Loucy (cell line): Measurements from ENCODE around the gene ADISSP.
A peak's percentile ranks its signal among the peaks of the same experiment; 100 is the strongest.

ENCODE experiments used
- H2AFZ ChIP-seq: fragments of 200-600 bp; sonication (generic); 2 replicates; pipeline ENCODE4 v1.6.0; 2016; ENCODE audit warnings: antibody characterized with exemption, mild to moderate bottlenecking, low read length, moderate library complexity
- H3F3A ChIP-seq: fragments of 200-600 bp; 2 replicates; pipeline ENCODE4 v1.6.0; 2016; ENCODE audit warnings: antibody characterized with exemption, low read depth, mild to moderate bottlenecking
- H3K27me3 ChIP-seq: fragments of 200-600 bp; sonication (generic); 2 replicates; pipeline ENCODE4 v1.6.1; 2014; ENCODE audit warnings: low read length, mild to moderate bottlenecking; ENCODE audit not compliant: insufficient read depth, poor library complexity, severe bottlenecking
- H3K36me3 ChIP-seq: fragments of 200-600 bp; sonication (generic); 2 replicates; pipeline ENCODE4 v1.6.1; 2016; ENCODE audit warnings: low read length; ENCODE audit not compliant: insufficient read depth
- H3K4me1 ChIP-seq: fragments of 200-600 bp; sonication (generic); 2 replicates; pipeline ENCODE4 v1.5.1; 2014; ENCODE audit warnings: low read length, mild to moderate bottlenecking; ENCODE audit not compliant: insufficient read depth, poor library complexity, severe bottlenecking
- H3K4me2 ChIP-seq: fragments of 200-600 bp; sonication (generic); 2 replicates; pipeline ENCODE4 v1.6.0; 2014; ENCODE audit warnings: antibody characterized with exemption, low read length, low read depth, mild to moderate bottlenecking; ENCODE audit not compliant: poor library complexity, severe bottlenecking
- H3K4me3 ChIP-seq: fragments of 200-600 bp; sonication (generic); 2 replicates; pipeline ENCODE4 v1.5.1; 2014; ENCODE audit warnings: low read length, mild to moderate bottlenecking, mixed read lengths; ENCODE audit not compliant: poor library complexity, severe bottlenecking
- H3K79me2 ChIP-seq: fragments of 200-600 bp; sonication (generic); 2 replicates; pipeline ENCODE4 v1.6.1; 2014; ENCODE audit warnings: low read length; ENCODE audit not compliant: insufficient read depth
- H3K9ac ChIP-seq: fragments of 200-600 bp; sonication (generic); 2 replicates; pipeline ENCODE4 v1.6.0; 2014; ENCODE audit warnings: mild to moderate bottlenecking, low read depth, low read length, moderate library complexity; ENCODE audit not compliant: poor library complexity, severe bottlenecking
- H3K9me2 ChIP-seq: fragments of 200-600 bp; sonication (generic); replicated peaks from 2 replicates; pipeline ENCODE4 v1.6.1; 2016; ENCODE audit warnings: low read depth, low read length, mixed read lengths
- H3K9me3 ChIP-seq: fragments of 200-600 bp; sonication (generic); 2 replicates; pipeline ENCODE4 v1.6.1; 2014; ENCODE audit warnings: mild to moderate bottlenecking, antibody characterized with exemption, low read length, low read depth; ENCODE audit not compliant: insufficient read depth
- H4K20me1 ChIP-seq: fragments of 200-600 bp; sonication (generic); 2 replicates; pipeline ENCODE4 v1.6.0; 2014; ENCODE audit warnings: antibody characterized with exemption, low read length, mild to moderate bottlenecking; ENCODE audit not compliant: insufficient read depth, poor library complexity, severe bottlenecking
- EZH2phosphoT487 ChIP-seq: fragments of 200-600 bp; IDR thresholded peaks from 2 replicates; pipeline ENCODE4 v1.6.1; 2018; ENCODE audit warnings: antibody characterized with exemption, mild to moderate bottlenecking, moderate library complexity, borderline replicate concordance
- TF ChIP-seq, protein P1 (sequence below): fragments of 200-600 bp; sonication (generic); conservative IDR thresholded peaks from 2 replicates; pipeline ENCODE4 v1.5.1; 2014; ENCODE audit warnings: mild to moderate bottlenecking, antibody characterized with exemption, low read length

The ADISSP gene

DNA sequence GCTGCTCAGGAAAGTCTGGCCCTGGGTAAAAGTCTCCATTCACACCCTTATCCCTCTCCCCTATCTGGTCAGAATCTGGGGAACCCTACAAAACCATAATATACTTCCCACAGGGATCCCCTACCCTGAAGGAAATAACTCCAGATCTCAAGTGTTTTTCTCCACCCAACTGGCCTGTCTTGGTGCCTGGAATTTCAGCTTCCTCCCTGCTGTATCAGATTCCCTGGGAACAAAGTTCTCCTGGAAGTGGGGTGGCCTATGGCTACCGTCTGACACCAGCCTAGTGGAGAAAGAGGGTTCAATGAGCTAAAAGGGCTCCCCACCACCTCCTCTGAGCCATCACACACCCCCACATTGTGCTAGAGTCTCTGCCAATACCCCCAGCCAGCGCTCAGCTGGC lies 20.1 kb downstream of the ADISSP start:
- no peaks in the 10 kb centered on the region for H3K27me3 ChIP-seq
- no peak for TF ChIP-seq EZH2phosphoT487
- TF ChIP-seq, protein P1, sequence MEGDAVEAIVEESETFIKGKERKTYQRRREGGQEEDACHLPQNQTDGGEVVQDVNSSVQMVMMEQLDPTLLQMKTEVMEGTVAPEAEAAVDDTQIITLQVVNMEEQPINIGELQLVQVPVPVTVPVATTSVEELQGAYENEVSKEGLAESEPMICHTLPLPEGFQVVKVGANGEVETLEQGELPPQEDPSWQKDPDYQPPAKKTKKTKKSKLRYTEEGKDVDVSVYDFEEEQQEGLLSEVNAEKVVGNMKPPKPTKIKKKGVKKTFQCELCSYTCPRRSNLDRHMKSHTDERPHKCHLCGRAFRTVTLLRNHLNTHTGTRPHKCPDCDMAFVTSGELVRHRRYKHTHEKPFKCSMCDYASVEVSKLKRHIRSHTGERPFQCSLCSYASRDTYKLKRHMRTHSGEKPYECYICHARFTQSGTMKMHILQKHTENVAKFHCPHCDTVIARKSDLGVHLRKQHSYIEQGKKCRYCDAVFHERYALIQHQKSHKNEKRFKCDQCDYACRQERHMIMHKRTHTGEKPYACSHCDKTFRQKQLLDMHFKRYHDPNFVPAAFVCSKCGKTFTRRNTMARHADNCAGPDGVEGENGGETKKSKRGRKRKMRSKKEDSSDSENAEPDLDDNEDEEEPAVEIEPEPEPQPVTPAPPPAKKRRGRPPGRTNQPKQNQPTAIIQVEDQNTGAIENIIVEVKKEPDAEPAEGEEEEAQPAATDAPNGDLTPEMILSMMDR = no peak
- H3F3A ChIP-seq = no peaks in the 10 kb centered on the region
- H3K4me1 ChIP-seq = peaks cover 13% of the 10 kb centered on the region
- no peaks in the 10 kb centered on the region for H4K20me1 ChIP-seq
- no peaks in the 10 kb centered on the region for H3K36me3 ChIP-seq
- no peak overlapping the region for H3K4me2 ChIP-seq
- no peaks in the 10 kb centered on the region for H3K79me2 ChIP-seq
- H3K9me2 ChIP-seq = no peaks in the 10 kb centered on the region
- H3K9me3 ChIP-seq = no peaks in the 10 kb centered on the region
- no peak overlapping the region for H3K9ac ChIP-seq
- no peak overlapping the region for H3K4me3 ChIP-seq
- H2AFZ ChIP-seq = no peak overlapping the region

DNA sequence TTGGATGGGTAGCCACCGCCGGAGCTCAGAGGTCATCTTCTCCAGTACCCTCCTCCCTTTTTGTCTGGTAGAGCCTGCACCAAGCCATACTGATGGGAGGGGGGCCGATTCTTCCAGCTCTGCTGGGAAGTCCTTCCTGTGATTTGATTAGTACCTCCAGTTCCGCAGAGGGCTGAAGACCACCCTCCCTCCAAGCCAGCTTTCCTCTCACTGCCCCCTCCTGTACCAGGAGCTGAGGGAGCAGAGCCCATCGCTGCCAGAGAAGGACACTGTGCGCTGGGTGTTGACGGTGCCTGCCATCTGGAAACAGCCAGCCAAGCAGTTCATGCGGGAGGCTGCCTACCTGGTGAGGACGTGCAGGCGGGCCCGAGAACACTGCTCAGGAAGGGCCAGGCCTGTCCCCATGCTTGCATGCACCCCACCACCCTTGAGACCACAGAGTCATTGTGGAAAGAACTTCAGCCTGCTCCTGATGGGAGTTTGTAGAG lies 21.8 kb downstream of the ADISSP start:
- TF ChIP-seq, protein P1 = no peak
- no peak for TF ChIP-seq EZH2phosphoT487
- Histone ChIP-seq H3K9me3 (no peaks in the 10 kb centered on the region), H3K79me2 (no peaks in the 10 kb centered on the region), H3F3A (no peaks in the 10 kb centered on the region), H3K9me2 (no peaks in the 10 kb centered on the region), H3K4me3 (peak overlapping the region; percentile 66), H3K36me3 (no peaks in the 10 kb centered on the region), H2AFZ (no peak overlapping the region), H3K27me3 (no peaks in the 10 kb centered on the region), H3K4me1 (peaks cover 13% of the 10 kb centered on the region), H4K20me1 (no peaks in the 10 kb centered on the region), H3K4me2 (peak overlapping the region; percentile 54), H3K9ac (no peak overlapping the region)

DNA sequence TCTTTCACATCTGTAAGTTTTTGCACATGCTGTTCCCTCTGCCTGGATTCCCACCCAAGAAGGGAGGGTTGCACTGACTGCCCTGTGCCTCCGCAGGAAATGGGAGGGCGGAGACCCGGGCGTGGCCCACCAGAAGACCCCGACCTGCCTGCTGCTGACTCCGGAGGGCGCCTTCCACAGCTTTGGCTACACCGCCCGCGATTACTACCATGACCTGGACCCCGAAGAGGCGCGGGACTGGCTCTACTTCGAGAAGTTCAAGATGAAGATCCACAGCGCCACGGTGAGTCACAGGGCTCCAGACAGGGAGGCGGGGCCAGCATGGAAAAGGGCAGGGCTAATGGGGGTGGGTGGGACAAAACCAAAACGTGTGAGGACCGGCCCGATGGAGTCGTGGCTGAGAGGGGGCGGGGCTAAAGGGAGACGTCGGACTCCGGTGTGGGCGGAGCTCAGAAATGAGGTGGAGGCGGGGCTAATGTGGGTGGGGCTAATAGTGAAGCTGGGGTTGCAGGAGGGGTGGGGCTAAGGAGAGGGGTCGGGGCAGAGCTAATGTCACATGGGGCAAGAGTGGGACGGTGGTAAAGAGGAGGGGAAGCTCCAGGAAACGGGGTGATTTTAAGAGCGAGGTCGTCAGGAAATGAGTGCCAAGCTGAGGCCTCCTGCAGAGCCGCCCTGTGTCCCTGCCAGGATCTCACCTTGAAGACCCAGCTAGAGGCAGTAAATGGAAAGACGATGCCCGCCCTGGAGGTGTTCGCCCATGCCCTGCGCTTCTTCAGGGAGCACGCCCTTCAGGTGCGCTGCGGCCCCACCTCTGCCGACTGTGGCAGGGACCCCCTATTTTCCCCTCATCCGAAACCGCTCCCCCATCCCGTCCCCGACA lies 22.5 kb downstream of the ADISSP start:
- no peaks in the 10 kb centered on the region for H3F3A ChIP-seq
- TF ChIP-seq, protein P1 = peak; percentile 26
- no peak for TF ChIP-seq EZH2phosphoT487
- peak overlapping the region; percentile 25; the same call in 1 of the 2 replicates for H2AFZ ChIP-seq
- peaks cover 13% of the 10 kb centered on the region for H3K4me1 ChIP-seq
- H3K36me3 ChIP-seq = no peaks in the 10 kb centered on the region
- H3K27me3 ChIP-seq = no peaks in the 10 kb centered on the region
- H3K4me3 ChIP-seq = peak overlapping the region; percentile 66
- no peaks in the 10 kb centered on the region for H4K20me1 ChIP-seq
- H3K79me2 ChIP-seq = no peaks in the 10 kb centered on the region
- H3K4me2 ChIP-seq = peak overlapping the region; percentile 54
- no peaks in the 10 kb centered on the region for H3K9me3 ChIP-seq
- H3K9ac ChIP-seq = no peak overlapping the region
- no peaks in the 10 kb centered on the region for H3K9me2 ChIP-seq
